ENCODE data around the gene SRRM3. TPM values are rescaled to one million over a fixed set of nuclear protein-coding genes. Genes with fewer than 3 reads are reported as not detected.

The SRRM3 gene
- total and polyA plus RNA-seq, 9 of the 15 experiments (the other 6 are each of a cell fraction or from before 2014, with no cell fraction given): 0.04 to 0.91 (median 0.46) TPM; not detected in 2

DNA sequence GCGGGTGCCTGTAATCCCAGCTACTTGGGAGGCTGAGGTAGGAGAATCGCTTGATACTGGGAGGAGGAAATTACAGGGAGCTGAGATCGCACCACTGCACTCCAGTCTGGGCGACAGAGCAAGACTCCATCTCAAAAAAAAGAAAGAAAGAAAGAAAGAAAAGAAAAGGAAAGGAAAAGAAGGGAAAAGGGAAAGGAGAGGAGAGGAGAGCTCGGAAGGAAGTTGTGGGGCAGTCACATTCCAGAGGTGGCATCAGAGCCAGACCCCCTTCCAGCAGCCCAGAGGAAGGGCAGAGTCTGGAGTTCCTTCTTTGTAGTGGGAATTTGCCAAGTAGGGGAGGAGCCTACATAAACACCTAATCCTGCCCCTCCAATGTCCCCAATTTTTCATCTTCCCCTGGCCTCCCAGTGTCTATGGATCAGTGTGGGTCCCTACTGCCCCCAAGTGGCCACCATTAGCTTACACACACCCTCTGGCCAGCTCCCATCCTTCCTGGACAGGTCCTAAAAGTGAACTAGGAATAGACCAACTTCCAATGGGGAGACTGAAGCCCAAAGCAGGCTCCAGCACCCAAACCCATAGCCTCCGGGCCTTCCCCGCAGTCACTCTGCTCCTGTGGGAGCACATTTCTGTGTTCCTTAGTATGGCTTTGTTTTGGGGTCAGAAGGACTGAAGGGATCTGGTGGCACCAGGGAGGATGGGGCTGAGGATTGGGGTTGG lies 61.1 kb downstream of the SRRM3 start (continued):
- TF ChIP-seq, protein P1, sequence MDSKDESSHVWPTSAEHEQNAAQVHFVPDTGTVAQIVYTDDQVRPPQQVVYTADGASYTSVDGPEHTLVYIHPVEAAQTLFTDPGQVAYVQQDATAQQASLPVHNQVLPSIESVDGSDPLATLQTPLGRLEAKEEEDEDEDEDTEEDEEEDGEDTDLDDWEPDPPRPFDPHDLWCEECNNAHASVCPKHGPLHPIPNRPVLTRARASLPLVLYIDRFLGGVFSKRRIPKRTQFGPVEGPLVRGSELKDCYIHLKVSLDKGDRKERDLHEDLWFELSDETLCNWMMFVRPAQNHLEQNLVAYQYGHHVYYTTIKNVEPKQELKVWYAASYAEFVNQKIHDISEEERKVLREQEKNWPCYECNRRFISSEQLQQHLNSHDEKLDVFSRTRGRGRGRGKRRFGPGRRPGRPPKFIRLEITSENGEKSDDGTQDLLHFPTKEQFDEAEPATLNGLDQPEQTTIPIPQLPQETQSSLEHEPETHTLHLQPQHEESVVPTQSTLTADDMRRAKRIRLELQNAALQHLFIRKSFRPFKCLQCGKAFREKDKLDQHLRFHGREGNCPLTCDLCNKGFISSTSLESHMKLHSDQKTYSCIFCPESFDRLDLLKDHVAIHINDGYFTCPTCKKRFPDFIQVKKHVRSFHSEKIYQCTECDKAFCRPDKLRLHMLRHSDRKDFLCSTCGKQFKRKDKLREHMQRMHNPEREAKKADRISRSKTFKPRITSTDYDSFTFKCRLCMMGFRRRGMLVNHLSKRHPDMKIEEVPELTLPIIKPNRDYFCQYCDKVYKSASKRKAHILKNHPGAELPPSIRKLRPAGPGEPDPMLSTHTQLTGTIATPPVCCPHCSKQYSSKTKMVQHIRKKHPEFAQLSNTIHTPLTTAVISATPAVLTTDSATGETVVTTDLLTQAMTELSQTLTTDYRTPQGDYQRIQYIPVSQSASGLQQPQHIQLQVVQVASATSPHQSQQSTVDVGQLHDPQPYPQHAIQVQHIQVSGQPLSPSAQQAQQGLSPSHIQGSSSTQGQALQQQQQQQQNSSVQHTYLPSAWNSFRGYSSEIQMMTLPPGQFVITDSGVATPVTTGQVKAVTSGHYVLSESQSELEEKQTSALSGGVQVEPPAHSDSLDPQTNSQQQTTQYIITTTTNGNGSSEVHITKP (IDR thresholded peaks at IDR 0.05; ENCODE audit: partially characterized antibody): peak; percentile 28
- no peak for TF ChIP-seq DACH1 (IDR thresholded peaks at IDR 0.05; ENCODE audit: partially characterized antibody)
- TF ChIP-seq REST (IDR thresholded peaks at IDR 0.05; ENCODE audit: borderline replicate concordance): peak; percentile 80
- TF ChIP-seq REST (CRISPR knock-in tag; IDR thresholded peaks at IDR 0.05; ENCODE audit: low read depth): no peak
- 0 out of 2 replicates have a peak, but pooled peaks have one; percentile 30 for TF ChIP-seq CC2D1A (IDR thresholded peaks at IDR 0.05)
- peak; percentile 66 for TF ChIP-seq RBM39 (optimal IDR thresholded peaks at IDR 0.05; ENCODE audit: low read depth, low read length)
- TF ChIP-seq, protein P2, sequence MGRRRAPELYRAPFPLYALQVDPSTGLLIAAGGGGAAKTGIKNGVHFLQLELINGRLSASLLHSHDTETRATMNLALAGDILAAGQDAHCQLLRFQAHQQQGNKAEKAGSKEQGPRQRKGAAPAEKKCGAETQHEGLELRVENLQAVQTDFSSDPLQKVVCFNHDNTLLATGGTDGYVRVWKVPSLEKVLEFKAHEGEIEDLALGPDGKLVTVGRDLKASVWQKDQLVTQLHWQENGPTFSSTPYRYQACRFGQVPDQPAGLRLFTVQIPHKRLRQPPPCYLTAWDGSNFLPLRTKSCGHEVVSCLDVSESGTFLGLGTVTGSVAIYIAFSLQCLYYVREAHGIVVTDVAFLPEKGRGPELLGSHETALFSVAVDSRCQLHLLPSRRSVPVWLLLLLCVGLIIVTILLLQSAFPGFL (CRISPR knock-in tag; IDR thresholded peaks at IDR 0.05): peak; percentile 83; the same call in 1 of the 2 replicates
- TF ChIP-seq LCOR (CRISPR knock-in tag; IDR thresholded peaks at IDR 0.05): peak; percentile 75; the same call in 1 of the 2 replicates
- peak; percentile 54; the same call in 1 of the 2 replicates for TF ChIP-seq XRCC5 (IDR thresholded peaks at IDR 0.05; ENCODE audit: low read depth, low read length)
- TF ChIP-seq STAG1 (CRISPR knock-in tag; IDR thresholded peaks at IDR 0.05; ENCODE audit: borderline replicate concordance): peak; percentile 49; the same call in 1 of the 2 replicates
- no peak for TF ChIP-seq NCOA1 (IDR thresholded peaks at IDR 0.05; ENCODE audit: low read depth)
- TF ChIP-seq ATF7 (IDR thresholded peaks at IDR 0.05): 0 out of 2 replicates have a peak, but pooled peaks have one; percentile 23
- TF ChIP-seq ZNF431 (CRISPR knock-in tag; IDR thresholded peaks at IDR 0.05): no peak
- TF ChIP-seq MAZ (CRISPR knock-in tag; conservative IDR thresholded peaks at IDR 0.05 in 1 of 2, IDR thresholded peaks at IDR 0.05 in 1 of 2): peak in 1 of 2 experiments; percentile 44; a peak in 1 of 4 replicates

Data from K562 (cell line).